Heart left ventricle (tissue), 13 donors: ENCODE data around the gene FADS3.

ENCODE experiments used
- CTCF ChIP-seq, 12 donors: fragments of 200-600 bp; sonication (generic) in 4 of 12; IDR thresholded peaks; one replicate each; pipeline versions ENCODE4 v1.5.0 to v1.8.0; 2018 to 2022; ENCODE audit warnings: antibody characterized with exemption in 12 of 12, mild to moderate bottlenecking in 5 of 12
- POLR2A ChIP-seq, 2 donors: fragments of 450-650 bp; IDR thresholded peaks; one replicate each; pipeline ENCODE4 v1.6.1; 2017; ENCODE audit warnings: antibody characterized with exemption in 2 of 2, mild to moderate bottlenecking in 2 of 2, moderate library complexity in 2 of 2
- donor health status: ischemic (EF 13 %, LVEDD 7.1; RV severe dilation, severe dysfunction).
- donor health status: DM: no; HTN: yes; CAD: no.
- donor health status: DM: no; HTN: no; CAD: no.
- donor health status: ischemic (EF 25% LVEDD 6.9; RV normal size, moderate dysfunction).
- donor health status: ischemic (EF 25% LVEDD 5.7; RV mildly dilated, moderate dysfunction).
- donor health status: ischemic (EF 35%, LVEDD 5.7; RV mildly dilated, moderate dysfunction).
- donor health status: nonischemic (EF 11% LVEDD 7.7; RV severe dilation, severe dysfunction).
- donor health status: DM: yes; HTN: yes; CAD: no.
- donor health status: PGD.
- donor health status: ischemic (EF 29% LVEDD 5.4; RV normal size, mild dysfunction).
- donor health status: nonischemic (EF 23%, LVEDD 6.1; RV moderate dilation, normal function).

- TF ChIP-seq CTCF (IDR thresholded peaks at IDR 0.05) = no peak
- no peak for TF ChIP-seq POLR2A (IDR thresholded peaks at IDR 0.05)
These were observed 19.9 kb upstream of the FADS3 start for GRCh38 chr11:61911128-61911700.
